Fibroblast of gingiva (primary cell): ENCODE data around the gene UNC79.

Experiments used
- DNase-seq: peaks from one replicate; pipeline ENCODE4 v3.0.0-alpha.2; 2011; ENCODE audit warnings: low read depth

The UNC79 gene

DNA sequence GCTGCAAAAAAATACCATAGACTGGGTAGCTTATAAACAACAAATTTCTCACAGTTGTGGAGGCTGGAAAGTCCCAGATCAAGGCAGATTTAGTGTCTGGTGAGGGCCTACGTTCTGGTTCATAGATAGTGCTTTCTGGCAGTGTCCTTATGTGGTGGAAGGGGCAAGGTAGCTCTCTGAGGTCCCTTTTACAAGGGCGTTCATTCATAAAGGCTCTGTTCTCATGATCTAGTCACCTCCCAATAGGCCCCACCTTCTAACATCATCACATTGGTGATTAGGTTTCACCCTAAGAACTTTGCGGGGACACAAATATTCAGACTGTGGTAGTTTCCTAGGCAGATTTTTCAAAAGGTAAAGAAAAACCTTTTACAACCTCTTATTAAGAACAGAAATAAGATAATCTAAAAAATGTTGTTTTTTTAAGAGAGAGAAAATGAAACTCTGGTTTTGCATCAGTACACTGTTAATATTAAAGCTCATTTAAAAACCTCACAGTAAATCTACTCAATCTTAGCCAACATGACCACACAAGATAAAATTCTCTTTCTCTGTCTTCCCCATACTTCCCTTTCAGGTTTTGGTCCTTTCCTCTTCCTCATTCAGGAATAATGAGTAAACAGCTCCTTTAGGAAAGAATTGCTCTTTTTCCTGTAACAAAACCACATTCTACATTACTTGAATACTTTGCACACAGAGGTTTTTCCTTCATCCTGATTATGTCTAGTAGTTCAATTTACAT, 117.5 kb downstream of the UNC79 start:
- DNase-seq = no peak

DNA sequence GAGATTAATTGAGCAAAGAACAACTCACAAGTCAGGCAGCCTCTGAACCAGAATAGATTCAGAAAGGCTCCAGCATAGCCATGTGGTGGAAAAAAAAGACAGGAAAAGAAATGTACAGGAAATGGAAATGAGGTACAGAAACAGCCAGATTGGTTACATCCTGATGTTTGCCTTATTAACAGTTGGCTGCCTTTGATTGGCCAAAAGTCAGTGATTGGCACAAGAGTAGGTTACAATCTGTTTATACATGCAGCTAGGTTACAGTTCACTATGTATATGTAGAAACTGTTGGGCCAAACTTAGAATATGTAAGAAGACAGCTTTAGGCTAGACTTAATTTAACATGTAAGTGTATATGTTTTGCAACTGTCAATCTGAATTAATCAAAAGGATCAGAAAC, 118.9 kb downstream of the UNC79 start:
- no peak for DNase-seq

DNA sequence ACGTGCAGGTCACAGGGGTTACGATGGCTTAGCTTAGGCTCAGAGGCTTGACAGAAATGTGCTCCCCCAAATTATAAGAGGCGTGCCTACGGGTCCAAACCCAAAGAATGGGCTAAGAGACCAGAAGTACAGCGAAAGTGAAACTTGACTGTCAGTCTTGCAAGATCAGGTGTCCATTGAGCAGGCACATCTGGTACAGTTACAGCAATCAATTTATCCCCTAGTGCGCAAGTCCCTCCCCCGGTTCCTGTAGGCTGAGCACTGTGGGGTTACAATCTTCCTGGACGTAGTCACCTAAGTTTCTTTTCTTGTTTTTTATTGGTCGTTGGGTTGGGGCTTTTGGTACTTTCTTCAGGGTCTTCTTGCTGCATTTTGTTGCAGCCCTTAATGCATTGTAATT, 134.2 kb downstream of the UNC79 start:
- DNase-seq = no peak

DNA sequence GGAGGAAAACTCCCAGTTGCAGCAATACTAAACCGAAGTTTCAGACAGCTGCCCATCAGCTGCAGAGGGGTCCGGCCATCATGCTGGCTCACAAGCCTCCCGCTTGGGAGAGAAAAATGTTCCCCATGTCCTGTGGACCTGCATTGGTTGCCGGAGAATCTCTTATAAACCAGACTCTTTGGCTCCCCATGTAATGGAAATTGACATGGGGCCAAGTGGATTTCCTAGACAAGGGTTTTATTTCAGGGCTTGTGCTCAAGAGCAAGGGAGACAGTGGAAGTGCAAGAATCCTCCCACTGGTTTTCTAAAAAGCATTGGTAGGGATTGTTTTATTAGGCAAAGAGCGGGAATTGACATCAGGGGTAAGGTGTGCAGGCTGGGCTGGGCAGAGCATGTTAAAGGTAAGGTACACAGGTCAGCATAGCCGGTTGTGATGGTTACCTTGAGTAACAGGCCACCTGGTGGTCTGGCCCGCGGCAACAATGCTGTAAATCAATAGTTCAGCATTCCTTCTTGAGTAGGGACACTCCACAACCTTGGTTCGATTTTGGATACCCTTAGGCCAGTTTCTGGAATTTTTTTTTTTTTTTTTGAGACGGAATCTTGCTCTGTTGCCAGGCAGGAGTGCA, 135.4 kb downstream of the UNC79 start:
- DNase-seq = no peak

DNA sequence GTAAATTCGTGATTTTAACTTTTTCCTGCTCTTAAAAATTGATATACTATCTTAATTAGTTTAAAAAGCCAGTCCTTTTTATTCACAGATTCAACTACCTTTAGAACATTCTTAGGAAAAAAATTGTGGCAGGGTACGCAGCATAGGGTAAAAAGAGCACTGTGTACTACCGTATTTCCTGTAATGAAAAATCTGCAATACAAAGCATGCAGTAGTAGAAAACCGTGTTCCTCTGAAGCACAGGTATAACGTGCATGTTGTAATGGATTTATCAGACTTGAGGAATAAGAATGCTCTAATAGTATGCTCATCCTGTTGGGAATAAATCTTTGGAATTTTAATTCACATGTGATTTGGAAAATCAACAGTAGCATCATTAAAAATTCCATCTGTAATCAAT, 140.5 kb downstream of the UNC79 start:
- no peak for DNase-seq

DNA sequence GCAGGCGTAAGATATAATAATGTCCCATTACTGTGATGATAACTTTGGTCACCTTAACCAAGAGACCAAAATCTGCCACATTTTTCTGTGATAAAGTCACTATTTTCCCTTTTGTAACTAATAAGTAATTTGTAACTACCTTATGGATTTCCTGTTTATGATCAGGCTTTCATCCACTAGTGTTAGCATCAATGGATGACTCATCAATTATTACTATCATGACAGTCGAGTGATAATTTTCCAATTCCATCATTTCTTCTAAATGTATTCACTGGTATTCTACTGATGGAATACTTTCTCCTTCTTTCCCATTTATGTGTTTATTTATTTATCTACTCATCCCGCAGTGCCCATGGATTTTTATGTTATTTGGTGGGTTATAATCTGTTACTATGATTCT, 148.4 kb downstream of the UNC79 start:
- no peak for DNase-seq

DNA sequence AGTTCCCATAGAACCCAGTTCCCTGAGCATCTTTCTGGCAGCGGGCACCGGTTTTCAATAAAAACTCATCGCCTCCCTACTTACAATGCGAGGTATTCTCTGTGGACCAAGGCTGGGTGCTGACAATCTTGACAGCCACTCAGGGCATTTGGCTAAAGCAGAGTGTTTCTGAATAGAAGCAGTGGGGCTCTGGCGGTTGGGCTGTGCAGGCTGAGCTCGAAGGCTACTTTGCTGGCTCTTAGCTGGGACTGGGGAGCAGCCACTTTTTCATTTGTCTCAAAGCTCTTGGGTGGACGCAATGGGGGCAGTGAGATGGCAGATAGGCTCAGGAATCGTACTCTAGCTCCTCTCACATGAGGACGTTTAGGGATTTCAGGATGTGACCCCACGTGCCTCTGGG, 151.8 kb downstream of the UNC79 start:
- no peak for DNase-seq

DNA sequence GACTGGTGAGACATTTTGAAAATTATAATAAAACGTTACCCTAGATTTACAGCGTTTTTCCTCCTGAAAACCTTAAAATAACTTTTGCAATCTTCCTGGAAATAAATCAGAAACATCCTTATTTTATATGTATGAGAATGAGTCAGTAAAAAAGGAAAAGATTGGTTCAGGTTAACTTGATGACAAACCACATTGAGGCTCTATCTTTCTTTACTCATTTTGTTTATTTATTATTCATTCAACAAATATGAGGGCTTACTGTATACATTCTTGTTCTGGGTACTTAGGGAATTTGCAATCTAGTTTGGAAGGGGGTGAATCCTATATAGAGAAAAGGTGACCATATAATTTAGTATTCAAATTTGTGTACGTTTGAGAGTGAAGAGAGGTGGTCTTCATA, 156.6 kb downstream of the UNC79 start:
- DNase-seq = no peak

DNA sequence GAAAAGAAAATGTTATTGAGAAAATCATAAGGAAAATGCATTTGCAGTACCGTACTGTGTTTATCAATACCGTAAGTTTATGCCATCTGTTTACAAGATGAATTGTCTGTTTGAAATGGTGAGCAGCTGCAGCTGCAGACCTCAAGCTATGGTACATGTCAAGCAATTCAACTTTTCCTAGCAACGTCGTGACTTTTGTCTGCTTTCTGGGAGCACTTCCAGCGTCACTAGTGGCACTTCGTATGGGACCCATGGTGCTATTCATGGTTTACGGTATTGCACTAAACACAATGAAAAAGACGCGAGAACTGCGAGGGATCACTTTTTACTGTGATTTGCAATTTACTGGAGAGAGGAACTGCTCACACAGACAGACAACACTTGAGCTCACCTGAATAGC, 160.8 kb downstream of the UNC79 start:
- DNase-seq = no peak

DNA sequence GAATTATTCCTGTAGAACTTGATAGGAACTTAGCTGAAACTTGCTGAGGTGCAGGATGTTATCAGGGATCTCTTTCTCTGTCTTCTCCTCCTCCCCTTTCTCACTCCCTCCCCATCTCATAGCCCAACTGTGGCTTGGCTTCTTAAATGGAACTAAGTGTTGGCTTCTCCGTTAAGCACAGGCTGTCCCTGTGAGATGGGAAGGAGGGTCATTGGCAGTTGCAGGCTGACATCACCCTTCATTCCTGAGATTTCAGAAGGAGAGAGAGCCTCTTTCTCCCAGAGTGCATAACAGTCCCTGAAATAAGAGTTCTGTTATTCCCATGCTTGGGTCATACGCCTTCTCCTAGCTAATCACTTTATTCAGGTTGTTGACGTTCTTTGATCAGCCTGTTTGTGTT, 162.0 kb downstream of the UNC79 start:
- no peak for DNase-seq

DNA sequence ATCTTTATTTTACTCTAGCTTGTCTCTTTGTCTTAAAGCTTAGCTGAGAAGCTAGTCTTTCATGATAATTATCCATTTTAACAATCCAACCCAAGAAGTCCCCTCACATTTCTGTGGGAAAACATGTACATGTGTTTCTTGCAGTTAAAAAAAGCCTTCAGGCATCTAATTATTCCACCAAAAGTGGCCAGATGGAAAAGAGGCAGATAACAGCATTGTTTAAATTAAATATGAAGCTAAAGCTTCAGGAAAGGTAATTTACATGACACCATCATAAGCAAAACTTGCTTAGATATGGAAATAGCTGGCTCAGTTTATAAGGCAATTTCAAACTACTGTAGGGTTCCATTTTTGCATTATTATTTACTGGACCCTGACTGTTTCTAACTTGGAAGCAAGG, 175.4 kb downstream of the UNC79 start:
- no peak for DNase-seq

DNA sequence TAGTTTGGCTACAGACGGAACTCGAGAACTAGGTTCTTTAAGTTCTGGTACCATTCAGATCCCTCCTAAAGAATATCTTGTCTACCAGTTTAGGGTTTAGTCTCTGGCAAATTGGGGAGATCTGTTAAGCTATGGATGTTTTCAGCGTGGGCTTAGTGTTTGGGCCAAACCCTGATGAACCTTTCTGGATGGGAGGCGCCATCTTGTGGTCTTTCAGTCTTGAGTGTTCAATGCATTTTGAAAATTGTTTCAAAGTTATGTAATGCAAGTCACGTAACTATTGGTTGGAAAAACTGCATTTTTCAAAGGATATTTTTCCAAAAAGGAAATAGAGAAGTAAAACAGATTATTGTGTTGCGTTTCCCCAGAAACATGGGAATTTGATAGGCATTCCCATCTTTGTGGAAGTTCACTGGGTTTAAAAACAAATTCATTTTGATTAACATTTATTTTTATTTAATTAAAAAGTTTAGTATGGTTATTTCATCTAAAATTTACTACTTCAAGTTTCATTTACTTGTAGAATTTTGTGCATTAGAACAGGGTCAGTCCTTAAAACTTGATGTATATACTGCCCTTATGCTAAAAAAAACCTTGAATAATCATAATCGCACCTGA, 188.5 kb downstream of the UNC79 start:
- peak; percentile 20 for DNase-seq

DNA sequence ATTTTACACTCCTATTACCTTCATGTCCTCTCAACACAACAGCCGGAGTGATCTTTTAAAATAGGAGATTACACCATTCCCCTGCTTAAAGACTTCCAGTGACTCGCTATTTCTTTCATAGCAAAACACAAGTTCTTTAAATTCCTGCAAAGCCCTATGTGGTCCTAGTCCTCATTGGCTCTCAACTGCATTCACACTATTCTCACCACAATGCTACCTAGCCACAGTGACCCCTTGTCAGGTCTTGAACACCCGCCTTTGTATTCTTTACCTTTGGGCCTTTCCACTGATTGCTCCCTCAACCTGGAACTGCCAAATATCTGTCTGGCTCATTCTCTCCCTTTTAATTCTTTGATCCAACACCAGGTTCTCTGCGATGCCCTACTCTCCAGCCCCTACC, 197.3 kb downstream of the UNC79 start:
- DNase-seq = no peak

DNA sequence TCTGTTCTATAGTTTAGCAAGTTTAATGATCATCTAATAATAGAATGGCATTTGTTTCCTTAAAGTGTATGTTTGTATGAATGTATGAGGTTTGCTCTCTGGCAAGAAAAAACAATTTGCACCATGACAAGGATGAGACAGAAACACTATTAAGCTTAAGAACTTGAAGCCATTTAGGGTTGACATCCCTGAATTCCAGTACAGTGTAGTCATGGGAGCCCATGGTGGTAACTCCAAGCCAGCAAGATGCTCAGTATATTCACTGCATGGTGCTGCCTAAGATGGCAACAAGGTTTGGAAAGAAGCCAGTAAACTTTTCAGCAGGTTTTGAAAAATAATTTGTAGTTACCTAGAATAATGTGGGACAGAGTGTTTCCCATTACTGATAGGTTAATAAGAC, 198.9 kb downstream of the UNC79 start:
- DNase-seq = no peak

DNA sequence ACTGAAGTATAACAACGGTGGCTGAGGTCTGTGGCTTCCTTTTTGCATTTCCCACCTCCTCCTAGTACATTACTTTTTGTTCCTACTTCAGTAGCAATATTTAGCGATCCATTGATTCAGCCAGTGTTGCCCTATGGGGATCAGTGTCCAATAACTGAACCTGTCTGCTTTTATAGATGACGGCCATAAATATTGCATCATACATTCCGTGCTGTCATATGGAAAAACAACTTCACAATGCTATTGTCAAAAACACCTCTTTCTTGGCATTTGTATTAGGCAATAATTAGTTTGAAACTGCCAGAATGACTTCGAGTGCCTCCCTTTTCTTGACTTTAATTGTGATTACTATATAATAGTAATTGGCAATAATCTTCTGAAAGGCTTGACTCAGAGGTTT, 208.1 kb downstream of the UNC79 start:
- no peak for DNase-seq

DNA sequence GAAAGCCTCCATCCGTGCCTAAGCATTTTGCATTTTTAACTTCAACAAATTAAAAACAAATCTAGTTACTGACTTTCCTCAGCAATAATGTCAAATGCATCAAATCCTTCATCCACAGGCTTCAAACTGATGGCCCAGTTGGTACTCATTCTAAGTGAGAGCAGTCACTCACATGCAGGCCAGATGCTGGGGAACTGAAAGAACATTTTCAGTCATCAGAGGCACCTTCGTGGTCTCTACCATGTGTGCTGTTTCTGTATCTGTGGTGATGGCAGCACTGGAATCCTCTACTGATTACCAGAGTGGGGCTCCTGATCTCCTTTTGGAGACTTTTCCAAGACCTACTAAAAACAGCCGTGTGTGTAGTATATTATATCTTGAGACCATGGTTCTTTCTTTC, 212.4 kb downstream of the UNC79 start:
- no peak for DNase-seq

DNA sequence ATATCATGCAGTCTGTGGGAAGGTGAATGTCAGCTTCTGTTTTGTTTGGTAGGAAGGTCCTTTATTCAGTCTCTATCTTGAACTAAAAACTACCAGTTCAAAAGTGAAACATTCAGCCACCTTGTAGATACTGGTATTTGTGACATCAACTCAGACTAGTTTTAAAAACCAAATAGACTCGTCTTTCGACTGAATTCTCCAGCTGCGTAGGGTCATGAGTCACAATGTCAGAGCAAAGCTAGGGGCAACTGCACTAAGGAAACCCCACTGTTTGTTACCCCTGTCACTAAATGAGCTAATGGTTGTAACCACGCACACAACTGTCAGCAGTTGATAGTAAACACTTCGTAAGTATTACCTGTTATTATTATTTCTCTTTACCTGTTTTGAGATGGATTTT, 212.9 kb downstream of the UNC79 start:
- DNase-seq = no peak

DNA sequence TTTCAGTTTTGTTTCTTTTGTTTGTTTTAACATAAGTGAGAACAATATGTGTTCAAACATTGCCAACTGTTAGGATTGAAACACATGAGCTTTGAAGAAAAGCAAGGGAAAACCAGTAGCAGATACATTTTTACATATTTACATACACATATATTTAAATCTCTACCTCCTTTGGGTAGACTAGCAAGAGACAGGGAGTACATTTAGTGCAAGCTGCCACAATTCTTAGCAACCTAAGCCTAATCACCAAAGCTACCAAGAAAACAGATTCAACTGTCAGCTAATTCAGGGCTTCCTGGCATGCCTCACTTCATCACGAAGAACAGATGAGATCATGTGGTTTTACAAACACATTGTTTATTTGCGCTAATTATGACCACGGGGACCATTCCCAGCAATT, 214.5 kb downstream of the UNC79 start:
- no peak for DNase-seq

DNA sequence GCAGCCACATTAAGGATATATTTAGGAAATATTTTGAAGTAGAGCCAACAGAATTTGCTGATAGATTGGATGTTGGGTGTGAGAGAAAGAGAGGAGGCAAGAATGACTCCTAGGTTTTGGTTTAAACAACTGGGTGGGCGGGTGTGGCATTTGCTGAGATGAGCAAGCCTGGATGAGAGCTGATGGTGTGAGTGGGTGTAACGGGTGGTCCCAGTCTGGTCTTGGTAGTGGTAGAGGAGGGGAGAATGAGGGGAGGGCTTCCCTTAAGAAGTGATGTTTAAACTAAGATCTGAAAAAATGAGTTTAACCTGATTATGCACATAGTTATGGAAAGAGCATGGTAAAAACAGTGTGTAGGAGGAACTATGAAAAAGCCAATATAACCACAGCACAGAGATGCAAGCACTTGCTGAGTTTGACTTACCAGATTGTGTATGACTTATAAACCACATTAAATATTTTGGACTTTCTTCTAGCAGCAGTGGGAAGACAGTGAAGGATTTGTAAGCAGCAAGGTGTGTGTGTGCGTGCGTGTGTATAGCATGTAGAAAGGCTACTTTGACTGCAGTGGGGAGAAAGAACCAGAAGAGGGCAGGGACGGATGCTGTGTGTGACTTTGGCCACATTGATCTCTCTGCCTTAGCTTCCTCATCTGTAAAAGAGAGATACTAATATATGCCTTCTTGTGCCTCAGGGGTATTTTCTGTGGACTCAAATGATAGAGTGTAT, 217.9 kb downstream of the UNC79 start:
- no peak for DNase-seq

DNA sequence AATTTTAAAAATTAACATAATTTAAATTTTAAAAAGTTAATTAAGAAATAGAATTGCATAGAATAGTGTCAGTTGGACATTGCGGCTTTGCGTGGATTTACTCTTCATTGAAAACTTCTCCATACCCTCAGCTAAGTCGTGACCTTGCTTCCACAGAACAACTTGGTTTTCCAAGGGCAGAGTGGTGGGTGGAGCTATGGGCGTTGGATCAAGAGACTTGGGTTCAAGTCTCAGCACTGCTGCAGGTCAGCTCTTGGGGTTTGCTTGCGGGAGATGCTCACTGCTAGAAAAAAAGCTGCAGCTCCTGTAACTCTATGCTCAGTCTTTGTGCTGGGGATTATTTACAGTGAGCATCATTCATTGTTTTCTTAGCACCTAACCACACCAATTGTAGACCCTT, 223.9 kb downstream of the UNC79 start:
- DNase-seq = no peak

DNA sequence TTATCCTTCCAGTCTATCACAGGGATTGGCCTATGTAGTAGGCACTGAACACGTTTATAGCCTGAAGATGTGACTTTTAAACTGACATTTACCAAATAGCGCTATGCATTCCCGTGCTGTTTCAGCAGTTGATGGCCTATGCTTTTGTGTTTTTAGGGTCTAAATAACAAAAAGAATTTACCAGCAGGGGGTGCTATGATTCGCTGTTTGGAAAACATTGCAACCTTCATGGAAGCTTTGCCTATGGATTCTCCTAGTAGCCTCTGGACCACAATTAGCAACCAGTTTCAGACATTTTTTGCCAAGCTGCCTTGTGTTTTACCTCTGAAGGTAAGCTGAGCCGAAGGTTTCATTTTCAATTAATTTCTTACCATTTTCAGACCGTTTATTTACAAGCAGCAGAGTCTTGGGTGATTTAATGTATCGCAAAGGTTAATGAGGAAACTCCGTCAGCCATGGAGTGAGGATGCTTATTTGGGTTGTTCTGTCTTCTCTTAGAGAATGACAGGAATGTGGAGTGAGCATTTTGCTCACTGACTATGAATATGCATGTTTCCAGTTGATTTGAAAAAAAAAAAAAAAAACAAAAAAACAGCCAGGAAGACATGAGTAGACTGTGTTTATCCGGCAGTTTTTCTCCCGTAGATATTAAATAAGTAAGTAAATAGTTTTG, 224.5 kb downstream of the UNC79 start:
- peak; percentile 26 for DNase-seq

DNA sequence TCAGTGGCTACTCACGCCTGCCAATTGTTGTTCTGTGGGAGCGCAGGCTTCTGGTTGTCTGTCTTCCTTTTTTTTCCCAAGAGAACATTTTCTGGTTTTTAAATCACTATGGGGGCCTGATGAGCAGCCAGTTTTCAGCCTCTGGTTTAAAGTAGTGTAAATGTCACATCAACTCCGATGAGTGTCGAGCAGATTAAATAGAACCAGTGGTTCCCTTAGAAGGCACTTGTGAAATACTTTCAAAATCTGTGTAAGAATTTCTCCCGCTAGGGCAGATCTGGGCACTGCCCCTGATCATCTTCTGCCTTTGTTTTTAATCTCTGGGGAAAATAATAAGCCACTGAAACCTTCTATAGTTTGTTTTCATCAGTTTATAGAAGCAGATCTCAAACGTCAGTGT, 227.1 kb downstream of the UNC79 start:
- no peak for DNase-seq

DNA sequence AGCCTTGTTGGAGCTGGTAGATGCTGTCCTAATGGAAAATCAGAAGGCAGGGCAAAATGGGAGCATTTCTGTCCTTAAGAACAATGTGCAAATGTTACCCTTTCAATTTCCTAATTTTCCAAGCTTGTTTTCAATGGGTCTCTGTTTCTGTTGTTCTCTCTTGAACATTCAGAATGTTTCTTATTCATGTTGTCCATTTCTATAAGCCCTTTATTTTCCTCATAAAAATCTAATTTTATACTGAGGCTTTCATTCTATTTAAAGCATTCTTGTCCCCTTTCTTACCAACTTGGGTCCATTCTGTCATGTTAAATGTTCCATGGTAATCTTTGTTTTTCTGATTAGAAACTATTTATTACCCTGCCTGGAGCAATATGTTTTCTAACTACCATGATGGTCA, 232.6 kb downstream of the UNC79 start:
- DNase-seq = no peak
